Liver (tissue), 9 donors: ENCODE measurements around the gene ENTR1. TPM values are rescaled to one million over a fixed set of nuclear protein-coding genes. Genes with fewer than 3 reads are reported as not detected.

Experiments
- DNase-seq: peaks from one replicate; pipeline ENCODE4 v3.0.0-alpha.2; 2017; ENCODE audit warnings: low spot score
- H3K27ac ChIP-seq, 2 donors: one replicate each; pipeline ENCODE4 v1.7.0; 2013; ENCODE audit warnings: inconsistent platforms in 2 of 2, low read length in 2 of 2, control low read depth in 1 of 2, low read depth in 1 of 2, mild to moderate bottlenecking in 1 of 2
- H3K27me3 ChIP-seq, 4 donors: one replicate each; pipeline versions ENCODE4 v1.6.1 to v1.7.0; 2013; ENCODE audit warnings: low read length in 3 of 4, inconsistent platforms in 1 of 4, mild to moderate bottlenecking in 1 of 4, moderate library complexity in 1 of 4; ENCODE audit not compliant: control insufficient read depth in 4 of 4, insufficient read depth in 4 of 4
- H3K36me3 ChIP-seq, 4 donors: one replicate each; pipeline versions ENCODE4 v1.6.1 to v1.7.0; 2013; ENCODE audit warnings: low read length in 3 of 4, mild to moderate bottlenecking in 3 of 4, low read depth in 1 of 4, moderate library complexity in 1 of 4; ENCODE audit not compliant: control insufficient read depth in 4 of 4, insufficient read depth in 3 of 4
- H3K4me1 ChIP-seq, 4 donors: one replicate each; pipeline versions ENCODE4 v1.6.1 to v1.7.0; 2013; ENCODE audit warnings: low read length in 3 of 4, mild to moderate bottlenecking in 3 of 4, moderate library complexity in 1 of 4; ENCODE audit not compliant: control insufficient read depth in 4 of 4, insufficient read depth in 4 of 4
- H3K4me3 ChIP-seq, 3 donors: one replicate each; pipeline versions ENCODE4 v1.6.1 to v1.7.0; 2013; ENCODE audit warnings: low read length in 3 of 3, control low read depth in 1 of 3, low read depth in 1 of 3, mild to moderate bottlenecking in 1 of 3
- H3K9ac ChIP-seq, 2 donors: one replicate each; pipeline ENCODE4 v1.7.0; 2013; ENCODE audit warnings: low read length in 2 of 2, mild to moderate bottlenecking in 2 of 2, moderate library complexity in 2 of 2, control low read depth in 1 of 2, low read depth in 1 of 2
- H3K9me3 ChIP-seq, 4 donors: one replicate each; pipeline versions ENCODE4 v1.6.1 to v1.7.0; 2013; ENCODE audit warnings: low read length in 3 of 4; ENCODE audit not compliant: control insufficient read depth in 4 of 4
- EGR1 ChIP-seq, 2 donors: IDR thresholded peaks; 2 replicates each; pipeline ENCODE4 v1.6.1; 2016 to 2018; ENCODE audit warnings: antibody characterized with exemption in 2 of 2, low read depth in 2 of 2
- FOXA1 ChIP-seq: IDR thresholded peaks from 2 replicates; pipeline ENCODE4 v1.6.1; 2016; ENCODE audit warnings: antibody characterized with exemption
- HNF4A ChIP-seq, 2 donors: conservative IDR thresholded peaks; 2 replicates each; pipeline ENCODE4 v1.6.1; 2016; ENCODE audit warnings: antibody characterized with exemption in 2 of 2, mild to moderate bottlenecking in 2 of 2
- HNF4G ChIP-seq: IDR thresholded peaks from 2 replicates; pipeline ENCODE4 v1.6.1; 2016; ENCODE audit warnings: antibody characterized with exemption
- JUND ChIP-seq, 2 donors: IDR thresholded peaks; 2 replicates each; pipeline ENCODE4 v1.6.1; 2016; ENCODE audit warnings: antibody characterized with exemption in 2 of 2
- NR2F2 ChIP-seq: IDR thresholded peaks from 2 replicates; pipeline ENCODE4 v1.6.1; 2016; ENCODE audit warnings: antibody characterized with exemption
- RXRA ChIP-seq, 2 donors: IDR thresholded peaks; 2 replicates each; pipeline ENCODE4 v1.6.1; 2017 to 2018; ENCODE audit warnings: antibody characterized with exemption in 2 of 2, mild to moderate bottlenecking in 1 of 2
- SP1 ChIP-seq: IDR thresholded peaks from 2 replicates; pipeline ENCODE4 v1.6.1; 2018; ENCODE audit warnings: antibody characterized with exemption, mild to moderate bottlenecking
- TAF1 ChIP-seq: conservative IDR thresholded peaks from 2 replicates; pipeline ENCODE4 v1.6.1; 2016; ENCODE audit warnings: antibody characterized with exemption, mild to moderate bottlenecking
- YY1 ChIP-seq: IDR thresholded peaks from 2 replicates; pipeline ENCODE4 v1.6.1; 2016; ENCODE audit warnings: antibody characterized with exemption, mild to moderate bottlenecking
- WGBS: extraction: QIAGEN DNeasy Blood & Tissue Kit; methylation state at CpG from one replicate; pipeline ENCODE4 v1.1.7; 2013; 5-methylcytosine and 5-hydroxymethylcytosine counted together
- polyA plus RNA-seq, 2 donors: library from polyadenylated mRNA; stranded (reverse) in 1 of 2; unstranded in 1 of 2; fragments of 200-250 nt in 1 of 2; fragments of >200 nt in 1 of 2; fragmentation: Nextera tagmentation in 1 of 2; extraction: Ambion mirVana in 1 of 2; gene quantifications; one replicate each; pipeline versions ENCODE4 v1.2.1 to v1.2.3, GENCODE V29; 2013 to 2015
- total RNA-seq, 2 donors: library from RNA; depleted of rRNA; stranded (reverse); fragments of >200 nt; gene quantifications; one replicate each; pipeline ENCODE4 v1.2.3, GENCODE V29; 2014
- TF ChIP-seq, protein P1 (sequence below): fragments of 150-350 bp; IDR thresholded peaks from 2 replicates; pipeline ENCODE4 v1.5.1; 2017; ENCODE audit warnings: improper control_type of control experiment, low read depth, low read length; ENCODE audit not compliant: missing input control
- TF ChIP-seq, protein P2 (sequence below): IDR thresholded peaks from 2 replicates; pipeline ENCODE4 v1.6.1; 2016; ENCODE audit warnings: antibody characterized with exemption
- TF ChIP-seq, protein P3 (sequence below): IDR thresholded peaks from 2 replicates; pipeline ENCODE4 v1.6.1; 2016; ENCODE audit warnings: antibody characterized with exemption
- TF ChIP-seq, protein P4 (sequence below): IDR thresholded peaks from 2 replicates; pipeline ENCODE4 v1.6.1; 2016; ENCODE audit warnings: antibody characterized with exemption, mild to moderate bottlenecking
- donor health status: healthy.
- donor health status: healthy.
- donor health status: healthy.
- donor health status: healthy.
- donor health status: healthy.

Gene ENTR1
- total and polyA plus RNA-seq, 4 donors = 11.0 to 28.1 (median 19.1) TPM

DNA sequence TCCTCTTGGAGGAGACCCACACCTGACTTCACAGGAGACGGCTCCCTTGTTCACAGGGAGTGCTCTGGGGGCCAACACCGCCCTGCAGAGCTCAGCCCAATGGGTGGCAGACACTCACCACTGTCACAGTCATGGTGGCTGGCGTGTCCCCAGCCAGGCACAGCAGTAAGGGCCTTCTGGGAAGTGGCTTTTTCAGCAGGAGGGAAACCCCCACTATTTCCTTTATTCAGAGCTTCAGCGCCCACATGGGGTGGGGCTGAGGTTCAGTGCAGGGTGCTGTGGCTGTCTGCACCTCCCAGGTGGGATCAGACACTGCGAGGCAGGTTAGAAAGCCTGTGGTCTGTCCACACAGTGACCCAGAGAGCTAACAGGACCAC lies 6.9 kb downstream of the ENTR1 start:
- 84% methylated on average over 5 of the region's 5 CpGs for WGBS
- DNase-seq = no peak
- H3K27ac ChIP-seq = no peak overlapping the region
- H3K36me3 ChIP-seq = peaks cover 8 to 40% (median 10%) of the 10 kb centered on the region in 4 donors
- TF ChIP-seq NR2F2 = no peak
- no peak for TF ChIP-seq FOXA1
- no peak for TF ChIP-seq EGR1 (IDR thresholded peaks at IDR 0.05; ENCODE audit: low read depth in 2 of 2)
- TF ChIP-seq, protein P1, sequence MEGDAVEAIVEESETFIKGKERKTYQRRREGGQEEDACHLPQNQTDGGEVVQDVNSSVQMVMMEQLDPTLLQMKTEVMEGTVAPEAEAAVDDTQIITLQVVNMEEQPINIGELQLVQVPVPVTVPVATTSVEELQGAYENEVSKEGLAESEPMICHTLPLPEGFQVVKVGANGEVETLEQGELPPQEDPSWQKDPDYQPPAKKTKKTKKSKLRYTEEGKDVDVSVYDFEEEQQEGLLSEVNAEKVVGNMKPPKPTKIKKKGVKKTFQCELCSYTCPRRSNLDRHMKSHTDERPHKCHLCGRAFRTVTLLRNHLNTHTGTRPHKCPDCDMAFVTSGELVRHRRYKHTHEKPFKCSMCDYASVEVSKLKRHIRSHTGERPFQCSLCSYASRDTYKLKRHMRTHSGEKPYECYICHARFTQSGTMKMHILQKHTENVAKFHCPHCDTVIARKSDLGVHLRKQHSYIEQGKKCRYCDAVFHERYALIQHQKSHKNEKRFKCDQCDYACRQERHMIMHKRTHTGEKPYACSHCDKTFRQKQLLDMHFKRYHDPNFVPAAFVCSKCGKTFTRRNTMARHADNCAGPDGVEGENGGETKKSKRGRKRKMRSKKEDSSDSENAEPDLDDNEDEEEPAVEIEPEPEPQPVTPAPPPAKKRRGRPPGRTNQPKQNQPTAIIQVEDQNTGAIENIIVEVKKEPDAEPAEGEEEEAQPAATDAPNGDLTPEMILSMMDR = no peak
- TF ChIP-seq, protein P2, sequence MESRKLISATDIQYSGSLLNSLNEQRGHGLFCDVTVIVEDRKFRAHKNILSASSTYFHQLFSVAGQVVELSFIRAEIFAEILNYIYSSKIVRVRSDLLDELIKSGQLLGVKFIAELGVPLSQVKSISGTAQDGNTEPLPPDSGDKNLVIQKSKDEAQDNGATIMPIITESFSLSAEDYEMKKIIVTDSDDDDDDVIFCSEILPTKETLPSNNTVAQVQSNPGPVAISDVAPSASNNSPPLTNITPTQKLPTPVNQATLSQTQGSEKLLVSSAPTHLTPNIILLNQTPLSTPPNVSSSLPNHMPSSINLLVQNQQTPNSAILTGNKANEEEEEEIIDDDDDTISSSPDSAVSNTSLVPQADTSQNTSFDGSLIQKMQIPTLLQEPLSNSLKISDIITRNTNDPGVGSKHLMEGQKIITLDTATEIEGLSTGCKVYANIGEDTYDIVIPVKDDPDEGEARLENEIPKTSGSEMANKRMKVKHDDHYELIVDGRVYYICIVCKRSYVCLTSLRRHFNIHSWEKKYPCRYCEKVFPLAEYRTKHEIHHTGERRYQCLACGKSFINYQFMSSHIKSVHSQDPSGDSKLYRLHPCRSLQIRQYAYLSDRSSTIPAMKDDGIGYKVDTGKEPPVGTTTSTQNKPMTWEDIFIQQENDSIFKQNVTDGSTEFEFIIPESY = no peak
- TF ChIP-seq HNF4G = no peak
- TF ChIP-seq JUND (IDR thresholded peaks at IDR 0.05) = no peak
- TF ChIP-seq, protein P3, sequence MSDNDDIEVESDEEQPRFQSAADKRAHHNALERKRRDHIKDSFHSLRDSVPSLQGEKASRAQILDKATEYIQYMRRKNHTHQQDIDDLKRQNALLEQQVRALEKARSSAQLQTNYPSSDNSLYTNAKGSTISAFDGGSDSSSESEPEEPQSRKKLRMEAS = no peak
- no peak for TF ChIP-seq YY1
- no peak for TF ChIP-seq SP1
- TF ChIP-seq HNF4A (conservative IDR thresholded peaks at IDR 0.05) = no peak
- no peak for TF ChIP-seq RXRA (IDR thresholded peaks at IDR 0.05)
- no peak for TF ChIP-seq TAF1
- TF ChIP-seq, protein P4, sequence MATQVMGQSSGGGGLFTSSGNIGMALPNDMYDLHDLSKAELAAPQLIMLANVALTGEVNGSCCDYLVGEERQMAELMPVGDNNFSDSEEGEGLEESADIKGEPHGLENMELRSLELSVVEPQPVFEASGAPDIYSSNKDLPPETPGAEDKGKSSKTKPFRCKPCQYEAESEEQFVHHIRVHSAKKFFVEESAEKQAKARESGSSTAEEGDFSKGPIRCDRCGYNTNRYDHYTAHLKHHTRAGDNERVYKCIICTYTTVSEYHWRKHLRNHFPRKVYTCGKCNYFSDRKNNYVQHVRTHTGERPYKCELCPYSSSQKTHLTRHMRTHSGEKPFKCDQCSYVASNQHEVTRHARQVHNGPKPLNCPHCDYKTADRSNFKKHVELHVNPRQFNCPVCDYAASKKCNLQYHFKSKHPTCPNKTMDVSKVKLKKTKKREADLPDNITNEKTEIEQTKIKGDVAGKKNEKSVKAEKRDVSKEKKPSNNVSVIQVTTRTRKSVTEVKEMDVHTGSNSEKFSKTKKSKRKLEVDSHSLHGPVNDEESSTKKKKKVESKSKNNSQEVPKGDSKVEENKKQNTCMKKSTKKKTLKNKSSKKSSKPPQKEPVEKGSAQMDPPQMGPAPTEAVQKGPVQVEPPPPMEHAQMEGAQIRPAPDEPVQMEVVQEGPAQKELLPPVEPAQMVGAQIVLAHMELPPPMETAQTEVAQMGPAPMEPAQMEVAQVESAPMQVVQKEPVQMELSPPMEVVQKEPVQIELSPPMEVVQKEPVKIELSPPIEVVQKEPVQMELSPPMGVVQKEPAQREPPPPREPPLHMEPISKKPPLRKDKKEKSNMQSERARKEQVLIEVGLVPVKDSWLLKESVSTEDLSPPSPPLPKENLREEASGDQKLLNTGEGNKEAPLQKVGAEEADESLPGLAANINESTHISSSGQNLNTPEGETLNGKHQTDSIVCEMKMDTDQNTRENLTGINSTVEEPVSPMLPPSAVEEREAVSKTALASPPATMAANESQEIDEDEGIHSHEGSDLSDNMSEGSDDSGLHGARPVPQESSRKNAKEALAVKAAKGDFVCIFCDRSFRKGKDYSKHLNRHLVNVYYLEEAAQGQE = no peak
- no peaks in the 10 kb centered on the region for H3K9me3 ChIP-seq
- no peaks in the 10 kb centered on the region for H3K27me3 ChIP-seq
- peaks cover 0 to 18% (median 15%) of the 10 kb centered on the region in 4 donors for H3K4me1 ChIP-seq
- H3K9ac ChIP-seq = no peak overlapping the region
- no peak overlapping the region for H3K4me3 ChIP-seq

DNA sequence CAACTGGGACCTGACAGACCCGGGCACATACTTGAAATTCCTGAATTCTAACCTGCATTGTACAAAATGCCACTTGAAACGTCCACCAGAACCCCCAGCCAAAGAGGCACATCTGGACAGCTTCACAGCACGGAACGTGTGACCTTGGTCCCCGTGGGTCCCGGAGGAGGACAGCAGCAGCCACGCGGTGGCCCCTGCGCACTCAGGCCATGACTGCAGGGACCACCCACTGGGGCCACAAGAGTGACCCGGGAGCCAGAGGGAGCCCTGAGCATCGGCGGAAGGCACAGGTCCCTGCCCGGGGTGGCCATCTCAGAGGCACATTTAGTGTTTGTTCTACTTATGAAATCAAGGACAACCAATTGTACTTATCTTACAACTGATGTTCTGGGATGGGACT lies 8.3 kb downstream of the ENTR1 start:
- no peak overlapping the region for H3K4me3 ChIP-seq
- H3K9me3 ChIP-seq = no peaks in the 10 kb centered on the region
- H3K27me3 ChIP-seq = no peaks in the 10 kb centered on the region
- no peak for DNase-seq
- H3K4me1 ChIP-seq = peaks cover 0 to 30% (median 20%) of the 10 kb centered on the region in 4 donors
- TF ChIP-seq, protein P2 = no peak
- WGBS = 80% methylated on average over 13 of the region's 13 CpGs
- no peak overlapping the region for H3K9ac ChIP-seq
- H3K36me3 ChIP-seq = peaks cover 5 to 37% (median 10%) of the 10 kb centered on the region in 4 donors
- H3K27ac ChIP-seq = no peak overlapping the region
